ENCODE measurements around the gene RPS17.
A peak's percentile ranks its signal among the peaks of the same experiment; 100 is the strongest.

Gene RPS17

GRCh38 chr15:82540055-82540983, at the start of gene RPS17:
RPS17 (minus strand) TSS chr15:82540457; CDS start chr15:82540428, 29 bp downstream.
- peak; percentile 93 to 98 for DNase-seq (ENCODE audit: low read depth in 2 of 2, low spot score in 1 of 2)

- no peak for DNase-seq (ENCODE audit: low read depth in 2 of 2, low spot score in 1 of 2)
Measured at GRCh38 chr15:82587805-82588204, 47.5 kb upstream of the RPS17 start.

- no peak for DNase-seq (ENCODE audit: low read depth in 2 of 2, low spot score in 1 of 2)
Measured at GRCh38 chr15:82585072-82585471, 44.8 kb upstream of the RPS17 start.

GRCh38 chr15:82580713-82581112, 40.5 kb upstream of the RPS17 start:
- DNase-seq (ENCODE audit: low read depth in 2 of 2, low spot score in 1 of 2) = no peak

GRCh38 chr15:82575335-82575734, 35.1 kb upstream of the RPS17 start:
- DNase-seq (ENCODE audit: low read depth in 2 of 2, low spot score in 1 of 2) = no peak

- DNase-seq (ENCODE audit: low read depth in 2 of 2, low spot score in 1 of 2) = no peak
Measured at GRCh38 chr15:82572986-82573385, 32.7 kb upstream of the RPS17 start.

GRCh38 chr15:82572311-82572710, 32.1 kb upstream of the RPS17 start:
- no peak for DNase-seq (ENCODE audit: low read depth in 2 of 2, low spot score in 1 of 2)

- no peak for DNase-seq (ENCODE audit: low read depth in 2 of 2, low spot score in 1 of 2)
Measured at GRCh38 chr15:82571722-82572222, 31.5 kb upstream of the RPS17 start.

GRCh38 chr15:82570721-82571508, 30.7 kb upstream of the RPS17 start:
- DNase-seq (ENCODE audit: low read depth in 2 of 2, low spot score in 1 of 2) = no peak

- no peak for DNase-seq (ENCODE audit: low read depth in 2 of 2, low spot score in 1 of 2)
Measured at GRCh38 chr15:82569834-82570233, 29.6 kb upstream of the RPS17 start.

GRCh38 chr15:82568986-82569385, 28.7 kb upstream of the RPS17 start:
- no peak for DNase-seq (ENCODE audit: low read depth in 2 of 2, low spot score in 1 of 2)

- no peak for DNase-seq (ENCODE audit: low read depth in 2 of 2, low spot score in 1 of 2)
Measured at GRCh38 chr15:82567661-82568060, 27.4 kb upstream of the RPS17 start.

GRCh38 chr15:82566690-82567089, 26.4 kb upstream of the RPS17 start:
- DNase-seq (ENCODE audit: low read depth in 2 of 2, low spot score in 1 of 2) = no peak

GRCh38 chr15:82558502-82558901, 18.2 kb upstream of the RPS17 start:
- no peak for DNase-seq (ENCODE audit: low read depth in 2 of 2, low spot score in 1 of 2)

- DNase-seq (ENCODE audit: low read depth in 2 of 2, low spot score in 1 of 2) = no peak
Measured at GRCh38 chr15:82556315-82557035, 16.2 kb upstream of the RPS17 start.

GRCh38 chr15:82554849-82555248, 14.6 kb upstream of the RPS17 start:
- DNase-seq (ENCODE audit: low read depth in 2 of 2, low spot score in 1 of 2) = no peak

GRCh38 chr15:82554351-82554750, 14.1 kb upstream of the RPS17 start:
- DNase-seq (ENCODE audit: low read depth in 2 of 2, low spot score in 1 of 2) = no peak

GRCh38 chr15:82553846-82554245, 13.6 kb upstream of the RPS17 start:
- no peak for DNase-seq (ENCODE audit: low read depth in 2 of 2, low spot score in 1 of 2)

- no peak for DNase-seq (ENCODE audit: low read depth in 2 of 2, low spot score in 1 of 2)
Measured at GRCh38 chr15:82552861-82553260, 12.6 kb upstream of the RPS17 start.

GRCh38 chr15:82551646-82552247, 11.5 kb upstream of the RPS17 start:
- no peak for DNase-seq (ENCODE audit: low read depth in 2 of 2, low spot score in 1 of 2)

GRCh38 chr15:82549199-82549665, 9.0 kb upstream of the RPS17 start:
- no peak for DNase-seq (ENCODE audit: low read depth in 2 of 2, low spot score in 1 of 2)

Data from stimulated activated CD8-positive, alpha-beta memory T cell treated with anti-CD3 and anti-CD28 coated beads, Interleukin-4, amount 100 ng/mL, for 1 hour (primary cell).